Measurements from ENCODE around the gene TP53I11.

TP53I11 gene

DNA sequence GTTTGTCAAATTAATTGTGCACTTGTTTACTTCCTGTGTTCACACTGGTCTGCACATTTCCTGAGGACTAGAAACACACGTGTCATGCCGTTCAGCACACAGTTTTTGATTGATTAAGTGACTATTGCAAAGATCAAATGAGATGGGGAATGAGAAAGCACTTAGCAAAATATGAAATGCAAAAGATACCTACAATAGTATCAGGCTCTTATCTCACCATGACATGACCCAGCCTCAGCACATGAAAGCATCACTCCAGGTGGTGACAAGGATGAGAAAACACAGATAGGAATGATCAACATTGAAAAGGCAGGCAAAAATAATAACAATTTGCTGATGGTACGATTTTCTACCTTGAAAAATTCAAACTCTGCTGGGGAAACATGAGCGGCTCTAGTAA, 42.1 kb upstream of the TP53I11 start:
- DNase-seq (ENCODE audit: extremely low spot score), result no peak
- TF ChIP-seq CTCF (IDR thresholded peaks at IDR 0.05; ENCODE audit: control extremely low read depth, extremely low read depth, low read depth, missing control alignments), result no peak
- ChIA-PET CTCF (no interaction called here), POLR2A (no interaction called here)

- no peak for TF ChIP-seq CTCF (IDR thresholded peaks at IDR 0.05; ENCODE audit: control extremely low read depth, extremely low read depth, low read depth, missing control alignments)
- ChIA-PET POLR2A (no interaction called here), CTCF (no interaction called here)
- no peak for DNase-seq (ENCODE audit: extremely low spot score)
These were observed 41.5 kb upstream of the TP53I11 start for GRCh38 chr11:44992181-44992582.

GRCh38 chr11:44990665-44991064, 40.0 kb upstream of the TP53I11 start:
- ChIA-PET POLR2A (no interaction called here), CTCF (no interaction called here)
- no peak for DNase-seq (ENCODE audit: extremely low spot score)
- no peak for TF ChIP-seq CTCF (IDR thresholded peaks at IDR 0.05; ENCODE audit: control extremely low read depth, extremely low read depth, low read depth, missing control alignments)

GRCh38 chr11:44989831-44990566, 39.3 kb upstream of the TP53I11 start:
- ChIA-PET POLR2A (no interaction called here), CTCF (interaction anchor here (1.5 kb wide), 1 partner anchor 8 kb away, joined by 3 read pairs; no protein-coding TSS in a partner anchor)
- no peak for TF ChIP-seq CTCF (IDR thresholded peaks at IDR 0.05; ENCODE audit: control extremely low read depth, extremely low read depth, low read depth, missing control alignments)
- no peak for DNase-seq (ENCODE audit: extremely low spot score)

DNA sequence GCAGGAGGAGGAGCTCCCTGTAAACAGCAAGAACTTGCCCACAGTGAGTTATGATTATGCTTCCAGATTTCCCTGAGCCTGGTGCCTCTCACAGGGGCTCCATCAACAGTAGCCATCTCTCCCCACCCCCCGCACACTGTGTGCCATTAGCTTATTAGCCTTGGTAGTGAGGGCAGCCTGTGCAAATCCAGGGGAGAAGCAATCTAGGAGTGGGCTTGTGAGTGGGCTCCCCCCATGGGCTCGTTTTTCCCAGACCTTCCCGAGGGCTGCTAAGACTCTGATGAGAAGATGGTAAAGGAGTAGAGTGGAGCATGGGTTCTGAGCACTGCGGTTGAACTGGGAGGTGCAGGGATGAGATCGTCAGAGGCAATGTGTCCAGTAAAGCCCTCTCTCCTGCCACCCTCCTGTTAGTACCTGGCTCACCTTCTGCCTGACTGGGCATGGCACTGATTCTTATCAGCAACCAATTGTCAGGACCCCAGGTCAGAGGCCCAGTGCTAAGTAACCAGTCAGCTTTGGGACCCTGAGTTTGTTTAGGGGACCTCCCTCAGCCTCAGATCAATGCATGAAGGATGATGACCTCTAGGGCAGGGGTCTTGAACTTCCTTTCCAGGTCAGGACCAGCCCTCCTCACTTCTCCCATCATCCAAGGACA, 38.4 kb upstream of the TP53I11 start:
- POLR2A ChIA-PET, result no interaction called here
- CTCF ChIA-PET, result interaction anchor here (1.5 kb wide), 1 partner anchor 9 kb away, joined by 3 read pairs; no protein-coding TSS in a partner anchor
- DNase-seq (ENCODE audit: extremely low spot score), result no peak
- TF ChIP-seq CTCF (IDR thresholded peaks at IDR 0.05; ENCODE audit: control extremely low read depth, extremely low read depth, low read depth, missing control alignments), result no peak

GRCh38 chr11:44988111-44988510, 37.4 kb upstream of the TP53I11 start:
- POLR2A ChIA-PET, result no interaction called here
- DNase-seq (ENCODE audit: extremely low spot score), result no peak
- CTCF ChIA-PET, result no interaction called here
- no peak for TF ChIP-seq CTCF (IDR thresholded peaks at IDR 0.05; ENCODE audit: control extremely low read depth, extremely low read depth, low read depth, missing control alignments)

All from GM10248 (cell line).